K562 (cell line): ENCODE results near the gene CIAO2A. TPM values are rescaled to one million over a fixed set of nuclear protein-coding genes. Genes with fewer than 3 reads are reported as not detected.

ENCODE experiments used
- C11orf30 ChIP-seq: fragments of 450-650 bp; IDR thresholded peaks from 2 replicates; pipeline ENCODE4 v1.6.1; 2016; ENCODE audit warnings: low read depth, mild to moderate bottlenecking
- EGR1 ChIP-seq: fragments of 450-650 bp; conservative IDR thresholded peaks from 2 replicates; pipeline ENCODE4 v1.6.1; 2017; ENCODE audit warnings: mild to moderate bottlenecking
- ERF ChIP-seq: fragments of 450-650 bp; formaldehyde crosslinking; IDR thresholded peaks from 2 replicates; pipeline ENCODE4 v1.4.0; 2020; ENCODE audit warnings: mild to moderate bottlenecking, mixed read lengths
- ETV6 ChIP-seq, 3 experiments: fragments of 150-350 bp in 1 of 3; sonication (generic) in 1 of 3; formaldehyde crosslinking in 1 of 3; IDR thresholded peaks; 2 replicates each; pipeline versions ENCODE4 v1.6.1 to v1.8.0; 2014 to 2022; ENCODE audit warnings: borderline replicate concordance in 2 of 3, low read depth in 2 of 3, antibody characterized with exemption in 1 of 3, low read length in 1 of 3, mild to moderate bottlenecking in 1 of 3, missing genetic modification reagents in 1 of 3
- FOXK1 ChIP-seq: sonication (generic); formaldehyde crosslinking; IDR thresholded peaks from 2 replicates; pipeline ENCODE4 v1.8.0; 2022; ENCODE audit warnings: missing genetic modification reagents, mild to moderate bottlenecking, borderline replicate concordance
- GABPA ChIP-seq: fragments of 200-800 bp; sonication (Bioruptor generic); conservative IDR thresholded peaks from 2 replicates; pipeline ENCODE4 v1.6.1; 2016; ENCODE audit warnings: low read depth, missing genetic modification characterization, missing compliant biosample characterization
- GABPB1 ChIP-seq: sonication (generic); formaldehyde crosslinking; IDR thresholded peaks from 2 replicates; pipeline ENCODE4 v1.8.0; 2022; ENCODE audit warnings: mild to moderate bottlenecking, missing genetic modification reagents
- HDAC3 ChIP-seq: fragments of 450-650 bp; IDR thresholded peaks from 2 replicates; pipeline ENCODE4 v1.6.1; 2018; ENCODE audit warnings: borderline replicate concordance, mild to moderate bottlenecking, moderate library complexity; ENCODE audit not compliant: partially characterized antibody
- HES1 ChIP-seq: fragments of 450-650 bp; IDR thresholded peaks from 2 replicates; pipeline ENCODE4 v1.6.1; 2016; ENCODE audit warnings: low read depth, mild to moderate bottlenecking, moderate library complexity
- HNRNPH1 ChIP-seq: fragments of 200-400 bp; formaldehyde crosslinking; optimal IDR thresholded peaks from 2 replicates; pipeline ENCODE3; 2017; ENCODE audit warnings: low read depth, mild to moderate bottlenecking, low read length, moderate library complexity
- KAT2B ChIP-seq: IDR thresholded peaks from one replicate; pipeline ENCODE4 v1.6.1; 2012; ENCODE audit warnings: low read depth, mild to moderate bottlenecking, control low read depth, inconsistent platforms, low read length, moderate library complexity
- KLF13 ChIP-seq: fragments of 450-650 bp; IDR thresholded peaks from 2 replicates; pipeline ENCODE4 v1.6.1; 2016; ENCODE audit warnings: missing genetic modification characterization, low read depth, mild to moderate bottlenecking, missing compliant biosample characterization, moderate library complexity, borderline replicate concordance
- LARP7 ChIP-seq: fragments of 450-650 bp; IDR thresholded peaks from 2 replicates; pipeline ENCODE4 v1.6.1; 2016
- MAFK ChIP-seq: IDR thresholded peaks from 2 replicates; pipeline ENCODE4 v1.6.1; 2011; ENCODE audit warnings: low read length, improper control_type of control experiment
- MCM2 ChIP-seq: fragments of 450-650 bp; IDR thresholded peaks from 2 replicates; pipeline ENCODE4 v1.6.1; 2017; ENCODE audit warnings: low read depth, mild to moderate bottlenecking
- NCOA2 ChIP-seq, 2 experiments: fragments of 450-650 bp; IDR thresholded peaks; 2 replicates each; pipeline ENCODE4 v1.6.1; 2018; ENCODE audit warnings: mild to moderate bottlenecking in 2 of 2, moderate library complexity in 1 of 2; ENCODE audit not compliant: partially characterized antibody in 2 of 2
- NEUROD1 ChIP-seq: fragments of 150-350 bp; IDR thresholded peaks from 2 replicates; pipeline ENCODE4 v1.6.1; 2014; ENCODE audit warnings: borderline replicate concordance, low read length, low read depth; ENCODE audit not compliant: partially characterized antibody
- NFXL1 ChIP-seq: fragments of 450-650 bp; formaldehyde crosslinking; IDR thresholded peaks from 2 replicates; pipeline ENCODE4 v1.4.0; 2021; ENCODE audit warnings: mild to moderate bottlenecking
- POLR2AphosphoS2 ChIP-seq: IDR thresholded peaks from 2 replicates; pipeline ENCODE4 v1.6.1; 2012; ENCODE audit warnings: low read length, improper control_type of control experiment
- POLR2B ChIP-seq: fragments of 450-650 bp; IDR thresholded peaks from 2 replicates; pipeline ENCODE4 v1.6.1; 2018; ENCODE audit warnings: low read depth; ENCODE audit not compliant: partially characterized antibody
- STAT5A ChIP-seq: IDR thresholded peaks from 2 replicates; pipeline ENCODE4 v1.6.1; 2012; ENCODE audit warnings: low read length, inconsistent platforms, borderline replicate concordance
- TGIF2 ChIP-seq: sonication (generic); formaldehyde crosslinking; IDR thresholded peaks from 2 replicates; pipeline ENCODE4 v1.8.1; 2022; ENCODE audit warnings: mild to moderate bottlenecking, missing genetic modification reagents, moderate library complexity
- ZNF384 ChIP-seq: IDR thresholded peaks from 2 replicates; pipeline ENCODE4 v1.6.1; 2012; ENCODE audit warnings: low read depth, low read length, improper control_type of control experiment
- ZNF431 ChIP-seq: sonication (generic); formaldehyde crosslinking; IDR thresholded peaks from 2 replicates; pipeline ENCODE4 v1.8.0; 2022; ENCODE audit warnings: mild to moderate bottlenecking, missing genetic modification reagents
- ZNF444 ChIP-seq: fragments of 250-450 bp; sonication (Bioruptor Pico); IDR thresholded peaks from 2 replicates; pipeline ENCODE4 v1.4.0; 2020; ENCODE audit warnings: mild to moderate bottlenecking, moderate library complexity
- ZNF57 ChIP-seq: fragments of 450-650 bp; formaldehyde crosslinking; IDR thresholded peaks from 2 replicates; pipeline ENCODE4 v1.4.0; 2020; ENCODE audit warnings: mild to moderate bottlenecking, moderate library complexity
- ZNF695 ChIP-seq: fragments of 450-650 bp; formaldehyde crosslinking; IDR thresholded peaks from 2 replicates; pipeline ENCODE4 v1.4.0; 2020; ENCODE audit warnings: mild to moderate bottlenecking, moderate library complexity
- ZZZ3 ChIP-seq: fragments of 450-650 bp; IDR thresholded peaks from 2 replicates; pipeline ENCODE4 v1.6.1; 2016; ENCODE audit warnings: antibody characterized with exemption, mild to moderate bottlenecking, moderate library complexity
- polyA plus RNA-seq, 8 experiments: library from polyadenylated mRNA; depleted of rRNA in 4 of 8; stranded (reverse) in 5 of 8; unstranded in 3 of 8; fragments of >200 nt; fragmentation: Nextera tagmentation in 2 of 8; fragmentation: Illumina TruSeq in 1 of 8; extraction: Ambion mirVana in 2 of 8; extraction: Trizol in 1 of 8; gene quantifications; 2 replicates each; pipeline versions ENCODE4 v1.2.1 to v1.2.3, GENCODE V29; 2011 to 2014; ENCODE audit warnings: inconsistent platforms in 1 of 8, missing spikeins in 1 of 8
- total RNA-seq, 7 experiments: library from RNA; depleted of rRNA in 6 of 7; stranded (reverse); fragments of >200 nt in 6 of 7; fragmentation: Illumina TruSeq in 2 of 7; extraction: Trizol in 2 of 7; gene quantifications; 2 replicates each; pipeline versions ENCODE4 v1.2.1 to v1.2.3, GENCODE V29; 2011 to 2021; ENCODE audit warnings: low replicate concordance in 1 of 7
- TF ChIP-seq, protein P1 (sequence below): fragments of 250-450 bp; sonication (Bioruptor Pico); IDR thresholded peaks from 2 replicates; pipeline ENCODE4 v1.5.0; 2021; ENCODE audit warnings: mild to moderate bottlenecking, borderline replicate concordance

CIAO2A gene
- total and polyA plus RNA-seq, 9 of the 15 experiments (the other 6 are each of a cell fraction or from before 2014, with no cell fraction given) = 161 to 429 (median 313) TPM

DNA sequence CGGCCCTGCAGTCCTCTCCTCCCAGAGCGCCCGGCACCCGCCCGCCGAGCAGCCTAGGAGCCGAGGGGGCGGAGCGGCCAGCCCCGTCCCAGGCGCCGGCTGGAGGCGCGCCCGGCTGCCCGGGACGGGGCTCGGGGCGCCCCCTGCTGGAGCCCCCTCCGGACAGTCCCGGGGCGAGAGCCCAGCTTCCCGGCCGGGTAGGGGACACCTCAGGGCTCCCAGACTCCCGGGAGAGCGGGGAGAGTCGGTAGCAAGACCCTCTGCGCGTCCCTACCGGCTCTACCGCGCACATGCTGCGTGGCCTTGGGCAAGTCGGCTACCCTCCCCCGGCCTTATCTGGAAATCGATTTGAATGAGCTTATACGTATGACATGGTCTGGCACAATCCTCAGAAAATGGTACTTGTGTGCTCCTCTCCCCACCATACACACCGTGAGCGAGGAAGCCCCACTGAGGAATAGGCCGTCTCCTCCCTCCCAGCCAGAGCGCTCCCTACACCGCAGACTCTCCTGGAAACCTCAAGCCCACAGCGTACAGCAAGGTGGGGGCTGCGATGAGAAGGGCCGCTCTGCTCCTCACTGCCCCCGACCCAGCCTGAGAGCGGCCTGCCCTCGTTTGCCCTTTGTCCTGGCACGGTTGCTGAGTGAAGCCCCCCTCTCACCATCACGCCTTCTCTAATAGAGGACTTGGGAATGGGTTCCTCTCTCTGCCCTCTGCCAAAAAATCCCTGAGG, 47.1 kb downstream of the CIAO2A start, which contains the start of gene DAPK2 (continued):
- TF ChIP-seq ETV6 (IDR thresholded peaks at IDR 0.05; ENCODE audit: borderline replicate concordance in 1 of 2, low read depth in 2 of 2, low read length in 1 of 2) (no peak), ETV6 (CRISPR knock-in tag; IDR thresholded peaks at IDR 0.05; ENCODE audit: borderline replicate concordance) (no peak), LARP7 (no peak), POLR2B (no peak), KAT2B (no peak), KLF13 (tag) (no peak), FOXK1 (CRISPR knock-in tag) (no peak), HES1 (no peak), NCOA2 (IDR thresholded peaks at IDR 0.05; ENCODE audit: partially characterized antibody in 2 of 2) (no peak), ZZZ3 (no peak), ZNF384 (no peak), ZNF57 (CRISPR knock-in tag) (no peak), GABPA (tag) (no peak), GABPB1 (CRISPR knock-in tag) (no peak), ZNF695 (CRISPR knock-in tag) (no peak), EGR1 (no peak), ERF (CRISPR knock-in tag) (no peak), HNRNPH1 (no peak), C11orf30 (no peak), STAT5A (no peak), TGIF2 (CRISPR knock-in tag) (no peak), ZNF444 (CRISPR knock-in tag) (no peak), MAFK (no peak), NFXL1 (CRISPR knock-in tag) (no peak), POLR2AphosphoS2 (no peak), MCM2 (no peak), HDAC3 (no peak), NEUROD1 (no peak), ZNF431 (CRISPR knock-in tag) (no peak)
- TF ChIP-seq, protein P1, sequence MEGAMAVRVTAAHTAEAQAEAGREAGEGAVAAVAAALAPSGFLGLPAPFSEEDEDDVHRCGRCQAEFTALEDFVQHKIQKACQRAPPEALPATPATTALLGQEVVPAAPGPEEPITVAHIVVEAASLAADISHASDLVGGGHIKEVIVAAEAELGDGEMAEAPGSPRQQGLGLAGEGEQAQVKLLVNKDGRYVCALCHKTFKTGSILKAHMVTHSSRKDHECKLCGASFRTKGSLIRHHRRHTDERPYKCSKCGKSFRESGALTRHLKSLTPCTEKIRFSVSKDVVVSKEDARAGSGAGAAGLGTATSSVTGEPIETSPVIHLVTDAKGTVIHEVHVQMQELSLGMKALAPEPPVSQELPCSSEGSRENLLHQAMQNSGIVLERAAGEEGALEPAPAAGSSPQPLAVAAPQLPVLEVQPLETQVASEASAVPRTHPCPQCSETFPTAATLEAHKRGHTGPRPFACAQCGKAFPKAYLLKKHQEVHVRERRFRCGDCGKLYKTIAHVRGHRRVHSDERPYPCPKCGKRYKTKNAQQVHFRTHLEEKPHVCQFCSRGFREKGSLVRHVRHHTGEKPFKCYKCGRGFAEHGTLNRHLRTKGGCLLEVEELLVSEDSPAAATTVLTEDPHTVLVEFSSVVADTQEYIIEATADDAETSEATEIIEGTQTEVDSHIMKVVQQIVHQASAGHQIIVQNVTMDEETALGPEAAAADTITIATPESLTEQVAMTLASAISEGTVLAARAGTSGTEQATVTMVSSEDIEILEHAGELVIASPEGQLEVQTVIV (CRISPR knock-in tag) = no peak
